Activated CD4-positive, alpha-beta T cell treated with anti-CD3 and anti-CD28 coated beads for 1 hour (primary cell): ENCODE measurements around the gene NCK2.
"Not testable (repeated sequence)": the region's sequence is repeated elsewhere in the genome, so short reads cannot be mapped to it uniquely, and the experiment has no call there.

ENCODE experiments used
- DNase-seq: peaks from one replicate; pipeline ENCODE4 v3.0.0-alpha.2; 2020

The NCK2 gene

GRCh38 chr2:105737980-105738657, 6.6 kb upstream of the NCK2 start:
- no peak for DNase-seq

- DNase-seq, result no peak
Observed at GRCh38 chr2:105738658-105739241, 6.0 kb upstream of the NCK2 start.

GRCh38 chr2:105739426-105739825, 5.3 kb upstream of the NCK2 start:
- DNase-seq, result no peak

GRCh38 chr2:105739944-105740530, 4.7 kb upstream of the NCK2 start:
- no peak for DNase-seq

- no peak for DNase-seq
Observed at GRCh38 chr2:105741174-105741573, 3.5 kb upstream of the NCK2 start.

- no peak for DNase-seq
Observed at GRCh38 chr2:105741617-105742016, 3.1 kb upstream of the NCK2 start.

GRCh38 chr2:105744091-105744908, 412 bp upstream of the NCK2 start:
- peak; percentile 53 for DNase-seq

- peak; percentile 61 for DNase-seq
Observed at GRCh38 chr2:105746177-105747080, 1.7 kb downstream of the NCK2 start.

- DNase-seq, result no peak
Observed at GRCh38 chr2:105747254-105747894, 2.7 kb downstream of the NCK2 start.

- DNase-seq, result no peak
Observed at GRCh38 chr2:105747991-105748390, 3.3 kb downstream of the NCK2 start.

- no peak for DNase-seq
Observed at GRCh38 chr2:105748566-105748965, 3.9 kb downstream of the NCK2 start.

GRCh38 chr2:105749583-105750400, 5.1 kb downstream of the NCK2 start:
- no peak for DNase-seq

- no peak for DNase-seq
Observed at GRCh38 chr2:105750735-105751134, 6.0 kb downstream of the NCK2 start.

GRCh38 chr2:105751272-105751671, 6.6 kb downstream of the NCK2 start:
- no peak for DNase-seq

GRCh38 chr2:105752691-105753358, 8.1 kb downstream of the NCK2 start:
- DNase-seq, result no peak

- no peak for DNase-seq
Observed at GRCh38 chr2:105753380-105753779, 8.7 kb downstream of the NCK2 start.

GRCh38 chr2:105754011-105754410, 9.3 kb downstream of the NCK2 start:
- DNase-seq, result no peak

GRCh38 chr2:105754994-105755393, 10.3 kb downstream of the NCK2 start:
- no peak for DNase-seq

- DNase-seq, result no peak
Observed at GRCh38 chr2:105755895-105756294, 11.2 kb downstream of the NCK2 start.

- DNase-seq, result no peak
Observed at GRCh38 chr2:105756435-105756834, 11.7 kb downstream of the NCK2 start.

GRCh38 chr2:105756865-105757264, 12.2 kb downstream of the NCK2 start:
- DNase-seq, result not testable (repeated sequence)
